ENCODE data around the gene PAOX.

GRCh38 chr10:133356549-133357284, 22.3 kb upstream of the PAOX start:
- TF ChIP-seq CTCF (tag by site-specific recombination; IDR thresholded peaks at IDR 0.05) (no peak), ZNF350 (tag by site-specific recombination; IDR thresholded peaks at IDR 0.05) (no peak), HOXA7 (CRISPR knock-in tag; IDR thresholded peaks at IDR 0.05; ENCODE audit: borderline replicate concordance) (no peak), PRDM4 (tag by site-specific recombination; IDR thresholded peaks at IDR 0.05) (no peak), ATF2 (tag by site-specific recombination; IDR thresholded peaks at IDR 0.05; ENCODE audit: low read depth) (no peak), ZNF266 (tag by site-specific recombination; IDR thresholded peaks at IDR 0.05; ENCODE audit: low read depth) (no peak), ZNF175 (tag by site-specific recombination; IDR thresholded peaks at IDR 0.05) (no peak), ZNF274 (IDR thresholded peaks at IDR 0.05; ENCODE audit: low read length) (no peak), ZNF274 (tag by site-specific recombination; IDR thresholded peaks at IDR 0.05; ENCODE audit: borderline replicate concordance) (no peak), TRIM28 (IDR thresholded peaks at IDR 0.05; ENCODE audit: borderline replicate concordance, low read length) (no peak), ZSCAN18 (tag by site-specific recombination; IDR thresholded peaks at IDR 0.05) (no peak)

Data from HEK293 (cell line).